Left hindlimb (tissue), 1 donor: ENCODE results near the gene UGDH.

Experiments used
- DNase-seq: peaks from one replicate; pipeline ENCODE4 v3.0.0-alpha.2; 2018

UGDH gene

DNA sequence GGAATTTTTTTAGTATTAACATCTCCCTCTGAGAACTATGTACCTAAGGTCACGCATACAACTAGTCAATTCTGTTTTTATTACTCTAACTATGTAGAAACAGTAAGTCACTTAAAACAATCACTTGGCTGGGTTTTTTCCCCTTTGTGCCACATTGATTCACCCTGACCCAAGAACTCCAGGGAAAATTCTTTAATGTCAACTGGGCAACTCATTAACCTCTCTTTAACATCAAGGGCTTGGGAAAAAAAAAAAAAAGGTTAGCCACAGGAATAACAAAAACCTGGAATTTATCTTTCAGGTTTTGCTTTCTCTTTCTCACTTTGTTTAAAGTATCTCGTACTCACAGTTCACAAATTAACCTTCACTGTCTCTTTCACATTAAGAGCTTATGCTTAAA lies 76.6 kb downstream of the UGDH start:
- no peak for DNase-seq
